ENCODE measurements around the gene GEMIN4. TPM values are rescaled to one million over a fixed set of nuclear protein-coding genes. Genes with fewer than 3 reads are reported as not detected.

GEMIN4 gene
- total and polyA plus RNA-seq, 4 donors, result 2.8 to 7.0 (median 5.9) TPM

DNA sequence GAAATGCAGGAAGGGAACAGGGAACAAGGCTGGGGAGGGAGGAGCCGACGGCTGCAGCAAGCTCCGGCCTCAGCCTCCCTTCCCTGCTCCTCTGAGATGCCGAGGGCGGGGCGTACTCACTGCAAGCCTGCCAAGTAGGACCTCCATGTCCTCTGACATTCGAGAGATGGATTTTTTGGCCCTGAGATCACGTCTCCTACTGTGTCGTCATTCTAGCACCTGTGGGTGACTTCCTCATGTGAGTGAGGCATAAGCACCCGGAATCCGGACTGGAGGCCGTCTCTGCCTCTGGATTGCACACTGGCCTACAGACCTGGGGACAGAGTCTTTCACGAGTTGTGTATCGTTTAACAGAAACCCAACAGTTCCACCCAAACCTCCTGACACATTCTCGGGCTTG is 44.5 kb upstream of the GEMIN4 start:
- H3K9me3 ChIP-seq (ENCODE audit: control insufficient read depth in 4 of 4, low read length in 3 of 4), result no peaks in the 10 kb centered on the region
- no peak overlapping the region for H3K27ac ChIP-seq (ENCODE audit: low read depth in 1 of 2, low read length in 2 of 2)
- peaks cover 0 to 9% (median 6%) of the 10 kb centered on the region in 4 donors for H3K36me3 ChIP-seq (ENCODE audit: control insufficient read depth in 4 of 4, insufficient read depth in 3 of 4, low read depth in 1 of 4, low read length in 3 of 4)
- 87% methylated on average over 15 of the region's 15 CpGs for WGBS
- no peaks in the 10 kb centered on the region for H3K27me3 ChIP-seq (ENCODE audit: control insufficient read depth in 4 of 4, insufficient read depth in 4 of 4, low read length in 3 of 4)
- TF ChIP-seq, protein P1, sequence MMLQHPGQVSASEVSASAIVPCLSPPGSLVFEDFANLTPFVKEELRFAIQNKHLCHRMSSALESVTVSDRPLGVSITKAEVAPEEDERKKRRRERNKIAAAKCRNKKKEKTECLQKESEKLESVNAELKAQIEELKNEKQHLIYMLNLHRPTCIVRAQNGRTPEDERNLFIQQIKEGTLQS (IDR thresholded peaks at IDR 0.05), result no peak
- TF ChIP-seq HNF4G (IDR thresholded peaks at IDR 0.05) (no peak), JUND (IDR thresholded peaks at IDR 0.05) (no peak), GABPA (IDR thresholded peaks at IDR 0.05 in 1 of 2, conservative IDR thresholded peaks at IDR 0.05 in 1 of 2) (no peak), HNF4A (conservative IDR thresholded peaks at IDR 0.05) (no peak), TAF1 (conservative IDR thresholded peaks at IDR 0.05) (no peak), SP1 (IDR thresholded peaks at IDR 0.05) (no peak), RAD21 (IDR thresholded peaks at IDR 0.05) (no peak)
- TF ChIP-seq, protein P2, sequence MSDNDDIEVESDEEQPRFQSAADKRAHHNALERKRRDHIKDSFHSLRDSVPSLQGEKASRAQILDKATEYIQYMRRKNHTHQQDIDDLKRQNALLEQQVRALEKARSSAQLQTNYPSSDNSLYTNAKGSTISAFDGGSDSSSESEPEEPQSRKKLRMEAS (IDR thresholded peaks at IDR 0.05), result no peak
- TF ChIP-seq, protein P3, sequence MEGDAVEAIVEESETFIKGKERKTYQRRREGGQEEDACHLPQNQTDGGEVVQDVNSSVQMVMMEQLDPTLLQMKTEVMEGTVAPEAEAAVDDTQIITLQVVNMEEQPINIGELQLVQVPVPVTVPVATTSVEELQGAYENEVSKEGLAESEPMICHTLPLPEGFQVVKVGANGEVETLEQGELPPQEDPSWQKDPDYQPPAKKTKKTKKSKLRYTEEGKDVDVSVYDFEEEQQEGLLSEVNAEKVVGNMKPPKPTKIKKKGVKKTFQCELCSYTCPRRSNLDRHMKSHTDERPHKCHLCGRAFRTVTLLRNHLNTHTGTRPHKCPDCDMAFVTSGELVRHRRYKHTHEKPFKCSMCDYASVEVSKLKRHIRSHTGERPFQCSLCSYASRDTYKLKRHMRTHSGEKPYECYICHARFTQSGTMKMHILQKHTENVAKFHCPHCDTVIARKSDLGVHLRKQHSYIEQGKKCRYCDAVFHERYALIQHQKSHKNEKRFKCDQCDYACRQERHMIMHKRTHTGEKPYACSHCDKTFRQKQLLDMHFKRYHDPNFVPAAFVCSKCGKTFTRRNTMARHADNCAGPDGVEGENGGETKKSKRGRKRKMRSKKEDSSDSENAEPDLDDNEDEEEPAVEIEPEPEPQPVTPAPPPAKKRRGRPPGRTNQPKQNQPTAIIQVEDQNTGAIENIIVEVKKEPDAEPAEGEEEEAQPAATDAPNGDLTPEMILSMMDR (IDR thresholded peaks at IDR 0.05; ENCODE audit: low read depth, low read length, missing input control), result no peak
- TF ChIP-seq, protein P4, sequence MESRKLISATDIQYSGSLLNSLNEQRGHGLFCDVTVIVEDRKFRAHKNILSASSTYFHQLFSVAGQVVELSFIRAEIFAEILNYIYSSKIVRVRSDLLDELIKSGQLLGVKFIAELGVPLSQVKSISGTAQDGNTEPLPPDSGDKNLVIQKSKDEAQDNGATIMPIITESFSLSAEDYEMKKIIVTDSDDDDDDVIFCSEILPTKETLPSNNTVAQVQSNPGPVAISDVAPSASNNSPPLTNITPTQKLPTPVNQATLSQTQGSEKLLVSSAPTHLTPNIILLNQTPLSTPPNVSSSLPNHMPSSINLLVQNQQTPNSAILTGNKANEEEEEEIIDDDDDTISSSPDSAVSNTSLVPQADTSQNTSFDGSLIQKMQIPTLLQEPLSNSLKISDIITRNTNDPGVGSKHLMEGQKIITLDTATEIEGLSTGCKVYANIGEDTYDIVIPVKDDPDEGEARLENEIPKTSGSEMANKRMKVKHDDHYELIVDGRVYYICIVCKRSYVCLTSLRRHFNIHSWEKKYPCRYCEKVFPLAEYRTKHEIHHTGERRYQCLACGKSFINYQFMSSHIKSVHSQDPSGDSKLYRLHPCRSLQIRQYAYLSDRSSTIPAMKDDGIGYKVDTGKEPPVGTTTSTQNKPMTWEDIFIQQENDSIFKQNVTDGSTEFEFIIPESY (IDR thresholded peaks at IDR 0.05), result no peak
- no peak for DNase-seq (ENCODE audit: low spot score)
- H3K9ac ChIP-seq (ENCODE audit: low read depth in 1 of 2, low read length in 2 of 2), result no peak overlapping the region
- peaks cover 0 to 7% (median 3%) of the 10 kb centered on the region in 4 donors for H3K4me1 ChIP-seq (ENCODE audit: control insufficient read depth in 4 of 4, insufficient read depth in 4 of 4, low read length in 3 of 4)
- H3K4me3 ChIP-seq (ENCODE audit: low read depth in 1 of 3, low read length in 3 of 3), result no peak overlapping the region

DNA sequence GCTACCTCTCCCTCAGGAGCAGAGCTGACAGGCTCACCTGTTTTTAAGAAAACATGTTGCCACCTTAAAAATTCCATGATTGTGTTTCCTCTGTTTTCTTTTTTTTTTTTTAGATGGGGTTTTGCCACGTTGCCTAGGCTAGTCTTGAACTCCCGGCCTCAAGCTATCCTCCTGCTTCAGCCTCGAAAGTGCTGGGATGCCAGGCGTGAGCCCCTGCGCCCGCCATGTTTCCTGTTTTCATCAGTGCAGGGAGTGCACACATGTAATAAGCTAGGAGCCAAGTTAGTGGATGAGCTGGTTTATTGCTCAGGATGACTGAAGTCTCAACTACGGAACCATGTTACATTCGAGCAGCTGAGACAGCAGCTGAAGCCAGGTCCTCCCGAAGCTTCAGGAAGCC is 43.7 kb upstream of the GEMIN4 start:
- Histone ChIP-seq H3K27ac (ENCODE audit: low read depth in 1 of 2, low read length in 2 of 2) (no peak overlapping the region), H3K9me3 (ENCODE audit: control insufficient read depth in 4 of 4, low read length in 3 of 4) (no peaks in the 10 kb centered on the region), H3K27me3 (ENCODE audit: control insufficient read depth in 4 of 4, insufficient read depth in 4 of 4, low read length in 3 of 4) (no peaks in the 10 kb centered on the region), H3K4me1 (ENCODE audit: control insufficient read depth in 4 of 4, insufficient read depth in 4 of 4, low read length in 3 of 4) (peaks cover 0 to 7% (median 3%) of the 10 kb centered on the region in 4 donors), H3K36me3 (ENCODE audit: control insufficient read depth in 4 of 4, insufficient read depth in 3 of 4, low read depth in 1 of 4, low read length in 3 of 4) (peaks cover 0 to 11% (median 10%) of the 10 kb centered on the region in 4 donors), H3K9ac (ENCODE audit: low read depth in 1 of 2, low read length in 2 of 2) (no peak overlapping the region), H3K4me3 (ENCODE audit: low read depth in 1 of 3, low read length in 3 of 3) (no peak overlapping the region)
- 85% methylated on average over 9 of the region's 9 CpGs for WGBS
- TF ChIP-seq HNF4G (IDR thresholded peaks at IDR 0.05) (no peak), RXRA (IDR thresholded peaks at IDR 0.05) (no peak), HNF4A (conservative IDR thresholded peaks at IDR 0.05) (no peak)
- TF ChIP-seq, protein P5, sequence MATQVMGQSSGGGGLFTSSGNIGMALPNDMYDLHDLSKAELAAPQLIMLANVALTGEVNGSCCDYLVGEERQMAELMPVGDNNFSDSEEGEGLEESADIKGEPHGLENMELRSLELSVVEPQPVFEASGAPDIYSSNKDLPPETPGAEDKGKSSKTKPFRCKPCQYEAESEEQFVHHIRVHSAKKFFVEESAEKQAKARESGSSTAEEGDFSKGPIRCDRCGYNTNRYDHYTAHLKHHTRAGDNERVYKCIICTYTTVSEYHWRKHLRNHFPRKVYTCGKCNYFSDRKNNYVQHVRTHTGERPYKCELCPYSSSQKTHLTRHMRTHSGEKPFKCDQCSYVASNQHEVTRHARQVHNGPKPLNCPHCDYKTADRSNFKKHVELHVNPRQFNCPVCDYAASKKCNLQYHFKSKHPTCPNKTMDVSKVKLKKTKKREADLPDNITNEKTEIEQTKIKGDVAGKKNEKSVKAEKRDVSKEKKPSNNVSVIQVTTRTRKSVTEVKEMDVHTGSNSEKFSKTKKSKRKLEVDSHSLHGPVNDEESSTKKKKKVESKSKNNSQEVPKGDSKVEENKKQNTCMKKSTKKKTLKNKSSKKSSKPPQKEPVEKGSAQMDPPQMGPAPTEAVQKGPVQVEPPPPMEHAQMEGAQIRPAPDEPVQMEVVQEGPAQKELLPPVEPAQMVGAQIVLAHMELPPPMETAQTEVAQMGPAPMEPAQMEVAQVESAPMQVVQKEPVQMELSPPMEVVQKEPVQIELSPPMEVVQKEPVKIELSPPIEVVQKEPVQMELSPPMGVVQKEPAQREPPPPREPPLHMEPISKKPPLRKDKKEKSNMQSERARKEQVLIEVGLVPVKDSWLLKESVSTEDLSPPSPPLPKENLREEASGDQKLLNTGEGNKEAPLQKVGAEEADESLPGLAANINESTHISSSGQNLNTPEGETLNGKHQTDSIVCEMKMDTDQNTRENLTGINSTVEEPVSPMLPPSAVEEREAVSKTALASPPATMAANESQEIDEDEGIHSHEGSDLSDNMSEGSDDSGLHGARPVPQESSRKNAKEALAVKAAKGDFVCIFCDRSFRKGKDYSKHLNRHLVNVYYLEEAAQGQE (IDR thresholded peaks at IDR 0.05), result no peak
- no peak for DNase-seq (ENCODE audit: low spot score)
